Testis (tissue), 3 donors: Measurements from ENCODE around the gene ACAD11. TPM values are rescaled to one million over a fixed set of nuclear protein-coding genes. Genes with fewer than 3 reads are reported as not detected.

ENCODE experiments used
- DNase-seq: peaks from one replicate; pipeline ENCODE4 v3.0.0-alpha.2; 2019
- H3K27ac ChIP-seq, 2 donors: fragments of 200-600 bp; sonication (generic); one replicate each; pipeline ENCODE4 v1.5.1; 2019
- H3K27me3 ChIP-seq: fragments of 200-600 bp; sonication (generic); one replicate; pipeline ENCODE4 v1.5.1; 2019
- H3K36me3 ChIP-seq: fragments of 200-600 bp; sonication (generic); one replicate; pipeline ENCODE4 v1.5.1; 2017; ENCODE audit warnings: low read depth; ENCODE audit errors: missing control alignments
- H3K4me1 ChIP-seq: fragments of 200-600 bp; sonication (generic); one replicate; pipeline ENCODE4 v1.5.1; 2019
- H3K4me3 ChIP-seq, 2 donors: fragments of 200-600 bp; sonication (generic); one replicate each; pipeline ENCODE4 v1.5.1; 2017 to 2019
- H3K9me3 ChIP-seq: fragments of 200-600 bp; sonication (generic); one replicate; pipeline ENCODE4 v1.5.1; 2017
- POLR2A ChIP-seq: fragments of 450-650 bp; IDR thresholded peaks from one replicate; pipeline ENCODE4 v1.6.1; 2017; ENCODE audit warnings: antibody characterized with exemption, mild to moderate bottlenecking, moderate library complexity
- WGBS, 2 donors: methylation state at CpG; one replicate each; pipeline ENCODE4 v1.1.5; 2018; 5-methylcytosine and 5-hydroxymethylcytosine counted together
- intact Hi-C: fragments of 100-400 bp; cut with DNase I; formaldehyde crosslinking; loops from one replicate; pipeline ENCODE4 v1.15.1; 2023; ENCODE audit warnings: low total_unique reads
- polyA plus RNA-seq: library from polyadenylated mRNA; stranded (reverse); fragments of 350-450 nt; fragmentation: Illumina TruSeq; extraction: RNeasy Lipid Tissue Mini Kit (QIAGEN cat#74804); gene quantifications from one replicate; pipeline ENCODE4 v1.2.3, GENCODE V29; 2014; ENCODE audit warnings: low read depth, low replicate concordance; ENCODE audit not compliant: insufficient read depth
- total RNA-seq, 2 donors: library from RNA; depleted of rRNA; stranded (reverse); fragments of >200 nt; gene quantifications; one replicate each; pipeline ENCODE4 v1.2.3, GENCODE V29; 2016
- TF ChIP-seq, protein P1 (sequence below), 3 experiments: fragments of 450-650 bp in 2 of 3; fragments of 200-600 bp in 1 of 3; sonication (generic) in 1 of 3; IDR thresholded peaks; one replicate each; pipeline ENCODE4 v1.5.1; 2016 to 2019; ENCODE audit warnings: antibody characterized with exemption in 3 of 3, mild to moderate bottlenecking in 2 of 3, moderate library complexity in 1 of 3

The ACAD11 gene
- total and polyA plus RNA-seq, 3 donors from 2014 or later, result 26.1 to 37.9 (median 37.2) TPM

DNA sequence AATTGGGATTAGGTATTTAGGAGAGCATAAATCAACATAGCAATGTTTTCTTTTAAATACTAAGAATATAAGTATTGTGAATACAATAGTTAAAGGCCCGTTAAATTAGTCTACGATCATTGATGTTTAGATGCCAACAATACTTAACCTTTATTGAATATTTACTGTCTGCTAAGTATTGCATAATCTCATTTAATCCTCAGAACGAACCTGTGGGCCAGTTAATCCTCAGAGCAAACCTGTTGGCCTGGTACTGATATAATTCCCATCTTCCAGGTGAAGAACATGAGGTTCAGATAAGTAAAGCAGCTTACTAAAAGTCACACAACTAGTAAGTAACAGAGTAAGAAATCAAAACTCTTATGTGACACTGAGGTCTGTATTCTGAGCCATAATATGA is 119.9 kb downstream of the ACAD11 start:
- intact Hi-C loops, result loop anchor here (5.0 kb wide), 1 partner anchor 103 kb away; no protein-coding TSS in a partner anchor
- 79 to 95% methylated on average over 3 of the region's 3 CpGs for WGBS, 2 donors
- no peak overlapping the region for H3K27ac ChIP-seq
- H3K9me3 ChIP-seq, result no peaks in the 10 kb centered on the region
- TF ChIP-seq, protein P1, sequence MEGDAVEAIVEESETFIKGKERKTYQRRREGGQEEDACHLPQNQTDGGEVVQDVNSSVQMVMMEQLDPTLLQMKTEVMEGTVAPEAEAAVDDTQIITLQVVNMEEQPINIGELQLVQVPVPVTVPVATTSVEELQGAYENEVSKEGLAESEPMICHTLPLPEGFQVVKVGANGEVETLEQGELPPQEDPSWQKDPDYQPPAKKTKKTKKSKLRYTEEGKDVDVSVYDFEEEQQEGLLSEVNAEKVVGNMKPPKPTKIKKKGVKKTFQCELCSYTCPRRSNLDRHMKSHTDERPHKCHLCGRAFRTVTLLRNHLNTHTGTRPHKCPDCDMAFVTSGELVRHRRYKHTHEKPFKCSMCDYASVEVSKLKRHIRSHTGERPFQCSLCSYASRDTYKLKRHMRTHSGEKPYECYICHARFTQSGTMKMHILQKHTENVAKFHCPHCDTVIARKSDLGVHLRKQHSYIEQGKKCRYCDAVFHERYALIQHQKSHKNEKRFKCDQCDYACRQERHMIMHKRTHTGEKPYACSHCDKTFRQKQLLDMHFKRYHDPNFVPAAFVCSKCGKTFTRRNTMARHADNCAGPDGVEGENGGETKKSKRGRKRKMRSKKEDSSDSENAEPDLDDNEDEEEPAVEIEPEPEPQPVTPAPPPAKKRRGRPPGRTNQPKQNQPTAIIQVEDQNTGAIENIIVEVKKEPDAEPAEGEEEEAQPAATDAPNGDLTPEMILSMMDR (IDR thresholded peaks at IDR 0.05), result no peak
- TF ChIP-seq POLR2A, result no peak
- no peaks in the 10 kb centered on the region for H3K36me3 ChIP-seq
- no peaks in the 10 kb centered on the region for H3K27me3 ChIP-seq
- no peak overlapping the region for H3K4me3 ChIP-seq
- DNase-seq, result no peak
- H3K4me1 ChIP-seq, result peaks cover 6% of the 10 kb centered on the region

DNA sequence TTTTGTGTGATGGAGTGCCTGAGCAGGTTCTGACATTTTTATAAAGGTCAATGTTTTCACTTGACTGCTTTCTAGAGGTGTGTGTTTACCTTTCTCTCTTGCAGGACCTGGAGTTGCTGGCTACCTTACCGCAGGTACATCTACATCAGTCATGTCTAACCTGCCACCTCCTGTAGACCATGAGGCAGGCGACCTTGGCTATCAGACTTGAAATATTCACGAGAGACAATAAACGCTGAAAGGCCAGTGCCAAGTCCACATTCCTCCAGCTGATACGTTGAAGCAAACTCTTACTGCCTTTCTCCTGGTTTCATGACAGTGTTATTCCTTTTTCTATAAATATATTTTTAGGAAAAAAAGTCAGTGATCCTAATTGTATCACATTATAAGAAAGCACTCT is 121.5 kb downstream of the ACAD11 start:
- Histone ChIP-seq H3K4me1 (peaks cover 6% of the 10 kb centered on the region), H3K36me3 (no peaks in the 10 kb centered on the region), H3K27me3 (no peaks in the 10 kb centered on the region), H3K27ac (no peak overlapping the region), H3K4me3 (no peak overlapping the region), H3K9me3 (no peaks in the 10 kb centered on the region)
- no peak for DNase-seq
- TF ChIP-seq POLR2A, result no peak
- TF ChIP-seq, protein P1 (IDR thresholded peaks at IDR 0.05), result no peak
- intact Hi-C loops, result no loop called here
- 44 to 59% methylated on average over 5 of the region's 5 CpGs for WGBS, 2 donors

DNA sequence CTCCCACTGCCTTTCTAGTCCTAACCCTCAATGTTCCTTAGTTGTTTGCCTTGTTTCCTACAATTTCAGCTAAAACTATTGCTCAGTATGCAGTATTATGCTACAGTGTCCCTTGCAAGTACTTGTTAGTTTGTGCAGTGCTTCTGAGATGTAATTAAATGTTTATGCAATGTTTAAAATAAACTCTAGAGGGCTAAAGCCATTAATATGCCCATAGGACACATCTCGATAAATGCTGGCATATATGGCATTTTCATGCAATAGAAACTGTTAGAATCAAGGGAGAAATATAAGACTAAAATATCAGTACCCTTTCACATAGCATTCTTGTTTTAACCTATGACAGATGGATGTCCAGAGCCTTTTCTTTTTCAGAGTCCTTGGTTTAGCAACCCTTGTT is 122.3 kb downstream of the ACAD11 start:
- no peaks in the 10 kb centered on the region for H3K9me3 ChIP-seq
- intact Hi-C loops, result no loop called here
- no peak overlapping the region for H3K27ac ChIP-seq
- 85 to 90% methylated on average over 1 of the region's 1 CpG for WGBS, 2 donors
- H3K36me3 ChIP-seq, result no peaks in the 10 kb centered on the region
- no peak overlapping the region for H3K4me3 ChIP-seq
- no peaks in the 10 kb centered on the region for H3K27me3 ChIP-seq
- peaks cover 6% of the 10 kb centered on the region for H3K4me1 ChIP-seq
- TF ChIP-seq POLR2A, result no peak
- TF ChIP-seq, protein P1 (IDR thresholded peaks at IDR 0.05), result no peak
- DNase-seq, result no peak

DNA sequence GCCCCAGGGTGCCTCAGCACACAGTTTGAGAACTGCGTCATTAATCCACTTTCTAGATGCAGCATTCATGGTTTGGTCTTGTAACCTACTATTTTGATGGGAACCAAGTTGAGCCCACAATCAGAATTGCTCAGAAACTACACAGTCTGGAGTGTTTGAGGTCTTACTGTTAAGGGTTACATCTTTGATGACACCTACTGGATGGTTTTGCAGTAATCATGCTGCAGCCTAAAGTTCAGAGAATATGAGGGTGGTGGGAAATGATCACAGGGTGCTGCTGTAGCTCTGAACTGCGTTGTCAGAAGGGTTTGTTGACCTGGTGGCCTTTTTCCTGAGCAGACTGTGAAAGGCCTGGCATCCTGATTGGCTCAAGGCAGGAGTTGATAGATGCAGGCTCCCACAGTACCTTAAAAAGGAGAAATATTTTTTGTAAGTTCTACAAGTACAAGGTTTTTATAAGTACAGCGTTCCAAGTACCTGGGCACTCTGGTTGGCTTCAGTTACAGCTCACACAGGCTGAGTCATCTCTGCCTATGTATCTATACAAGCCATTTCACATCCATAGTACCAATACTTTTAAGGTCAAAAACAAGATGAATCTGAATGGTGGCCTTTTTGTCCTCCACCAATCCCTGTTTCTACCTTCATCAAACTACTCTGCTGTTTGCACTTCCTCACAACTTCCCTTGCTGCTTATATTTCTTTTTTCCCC is 123.0 kb downstream of the ACAD11 start:
- no peaks in the 10 kb centered on the region for H3K36me3 ChIP-seq
- no peaks in the 10 kb centered on the region for H3K9me3 ChIP-seq
- 88 to 96% methylated on average over 3 of the region's 3 CpGs for WGBS, 2 donors
- TF ChIP-seq, protein P1 (IDR thresholded peaks at IDR 0.05), result no peak
- no peak for TF ChIP-seq POLR2A
- peaks cover 6% of the 10 kb centered on the region for H3K4me1 ChIP-seq
- DNase-seq, result no peak
- intact Hi-C loops, result no loop called here
- H3K27ac ChIP-seq, result no peak overlapping the region
- no peak overlapping the region for H3K4me3 ChIP-seq
- H3K27me3 ChIP-seq, result no peaks in the 10 kb centered on the region
